Measurements from ENCODE around the gene AFMID. TPM values are rescaled to one million over a fixed set of nuclear protein-coding genes. Genes with fewer than 3 reads are reported as not detected.

The AFMID gene
- total and polyA plus RNA-seq, 2 experiments from 2014 or later = 26.6 to 61.2 TPM

- no peak for DNase-seq (ENCODE audit: low spot score)
- H3K27ac ChIP-seq = no peak overlapping the region
- no peak overlapping the region for H3K4me2 ChIP-seq
- no peak overlapping the region for H3K4me3 ChIP-seq
- TF ChIP-seq EZH2phosphoT487 (IDR thresholded peaks at IDR 0.05; ENCODE audit: low read depth, severe bottlenecking, unreplicated experiment) (no peak), EZH2 (IDR thresholded peaks at IDR 0.05; ENCODE audit: borderline replicate concordance) (no peak), CTCF (IDR thresholded peaks at IDR 0.05; ENCODE audit: poor library complexity) (no peak)
- H3K9me3 ChIP-seq (ENCODE audit: low read depth) = no peaks in the 10 kb centered on the region
- H2AFZ ChIP-seq = no peak overlapping the region
- H3K79me2 ChIP-seq = peaks cover 5% of the 10 kb centered on the region
- no peaks in the 10 kb centered on the region for H3K9me2 ChIP-seq (replicated peaks; ENCODE audit: insufficient read depth)
- H4K20me1 ChIP-seq (ENCODE audit: insufficient read depth, poor library complexity, severe bottlenecking) = no peaks in the 10 kb centered on the region
- WGBS (ENCODE audit: low lambda C conversion rate, missing lambda C conversion rate) = 79% methylated on average over 9 of the region's 9 CpGs
- H3K4me1 ChIP-seq (ENCODE audit: insufficient read depth) = no peaks in the 10 kb centered on the region
- H3K36me3 ChIP-seq (replicated peaks; ENCODE audit: insufficient read depth, low read depth) = no peaks in the 10 kb centered on the region
- H3K27me3 ChIP-seq = no peaks in the 10 kb centered on the region
These were observed 10.1 kb downstream of the AFMID start for GRCh38 chr17:78197147-78197832.

- H3K9me2 ChIP-seq (replicated peaks; ENCODE audit: insufficient read depth) = no peaks in the 10 kb centered on the region
- H3K79me2 ChIP-seq = peaks cover 2% of the 10 kb centered on the region
- no peaks in the 10 kb centered on the region for H3K27me3 ChIP-seq
- no peak overlapping the region for H3K4me3 ChIP-seq
- 88% methylated on average over 6 of the region's 6 CpGs for WGBS (ENCODE audit: low lambda C conversion rate, missing lambda C conversion rate)
- no peak overlapping the region for H2AFZ ChIP-seq
- no peaks in the 10 kb centered on the region for H3K9me3 ChIP-seq (ENCODE audit: low read depth)
- H4K20me1 ChIP-seq (ENCODE audit: insufficient read depth, poor library complexity, severe bottlenecking) = no peaks in the 10 kb centered on the region
- H3K4me2 ChIP-seq = no peak overlapping the region
- no peaks in the 10 kb centered on the region for H3K4me1 ChIP-seq (ENCODE audit: insufficient read depth)
- TF ChIP-seq EZH2phosphoT487 (IDR thresholded peaks at IDR 0.05; ENCODE audit: low read depth, severe bottlenecking, unreplicated experiment) (no peak), CTCF (IDR thresholded peaks at IDR 0.05; ENCODE audit: poor library complexity) (no peak), EZH2 (IDR thresholded peaks at IDR 0.05; ENCODE audit: borderline replicate concordance) (no peak)
- H3K36me3 ChIP-seq (replicated peaks; ENCODE audit: insufficient read depth, low read depth) = no peaks in the 10 kb centered on the region
- DNase-seq (ENCODE audit: low spot score) = no peak
- peak overlapping the region; percentile 79 for H3K27ac ChIP-seq
These were observed 13.3 kb downstream of the AFMID start for GRCh38 chr17:78200451-78200850.

- Histone ChIP-seq H3K9me2 (replicated peaks; ENCODE audit: insufficient read depth) (no peaks in the 10 kb centered on the region), H3K9me3 (ENCODE audit: low read depth) (no peaks in the 10 kb centered on the region), H3K79me2 (peaks cover 2% of the 10 kb centered on the region), H2AFZ (no peak overlapping the region), H3K27ac (no peak overlapping the region), H3K36me3 (replicated peaks; ENCODE audit: insufficient read depth, low read depth) (no peaks in the 10 kb centered on the region), H3K4me2 (no peak overlapping the region), H3K4me1 (ENCODE audit: insufficient read depth) (no peaks in the 10 kb centered on the region), H3K4me3 (no peak overlapping the region), H3K27me3 (no peaks in the 10 kb centered on the region), H4K20me1 (ENCODE audit: insufficient read depth, poor library complexity, severe bottlenecking) (no peaks in the 10 kb centered on the region)
- DNase-seq (ENCODE audit: low spot score) = no peak
- TF ChIP-seq EZH2phosphoT487 (IDR thresholded peaks at IDR 0.05; ENCODE audit: low read depth, severe bottlenecking, unreplicated experiment) (no peak), EZH2 (IDR thresholded peaks at IDR 0.05; ENCODE audit: borderline replicate concordance) (no peak), CTCF (IDR thresholded peaks at IDR 0.05; ENCODE audit: poor library complexity) (no peak)
- WGBS (ENCODE audit: low lambda C conversion rate, missing lambda C conversion rate) = 94% methylated on average over 8 of the region's 8 CpGs
These were observed 15.5 kb downstream of the AFMID start for GRCh38 chr17:78202666-78203065.
